A549 (cell line): ENCODE results near the gene COMMD3. TPM values are rescaled to one million over a fixed set of nuclear protein-coding genes. Genes with fewer than 3 reads are reported as not detected.

Experiments
- ATAC-seq, 2 experiments: fragments of 200-7000 bp in 1 of 2; fragments of >200 bp in 1 of 2; cut with Nextera tagmentation in 1 of 2; cut with Tn5 transposase in 1 of 2; 3 replicates each; pipeline versions ENCODE4 v1.8.0 to v1.9.1; 2018 to 2020; ENCODE audit warnings: mild to moderate bottlenecking in 1 of 2, moderate library complexity in 1 of 2
- CTCF ChIA-PET: fragments of 300-600 bp; sonication (Branson Sonifier 250); formaldehyde crosslinking; extraction: SDS; loops from one replicate; lab custom pipeline; 2021; ENCODE audit warnings: antibody characterized with exemption, inconsistent platforms; lab: Yijun Ruan, JAX
- POLR2A ChIA-PET: fragments of 350-600 bp; formaldehyde crosslinking; extraction: SDS; loops from one replicate; lab custom pipeline; 2021; ENCODE audit warnings: antibody characterized with exemption, inconsistent platforms; lab: Yijun Ruan, JAX
- DNase-seq, 2 experiments: peaks; one replicate each; pipeline versions ENCODE4 v3.0.0 to v3.0.0-alpha.2; 2011 to 2016; ENCODE audit warnings: low read depth in 1 of 2, low spot score in 1 of 2
- FAIRE-seq: peaks from 2 replicates; lab custom pipeline; 2011; peaks lifted over from hg19 to GRCh38; lab: Jason Lieb, UNC
- H3K27ac ChIP-seq, 2 experiments: fragments of >200 bp; sonication (Bioruptor Twin); formaldehyde crosslinking; 3 replicates each; pipeline ENCODE4 v1.5.1; 2016 to 2017
- H3K4me1 ChIP-seq: fragments of >200 bp; sonication (Bioruptor Twin); formaldehyde crosslinking; 3 replicates; pipeline ENCODE4 v1.6.1; 2016
- H3K4me2 ChIP-seq: fragments of >200 bp; sonication (Bioruptor Twin); formaldehyde crosslinking; 3 replicates; pipeline ENCODE4 v1.6.1; 2016
- H3K4me3 ChIP-seq: fragments of >200 bp; sonication (Bioruptor Twin); formaldehyde crosslinking; 3 replicates; pipeline ENCODE4 v1.5.1; 2016
- H3K9me3 ChIP-seq: fragments of >200 bp; sonication (Bioruptor Twin); formaldehyde crosslinking; 3 replicates; pipeline ENCODE4 v1.6.1; 2016
- CBX8 ChIP-seq: fragments of 200-600 bp; sonication (generic); IDR thresholded peaks from 2 replicates; pipeline ENCODE4 v1.6.1; 2016
- EHF ChIP-seq: fragments of 250-450 bp; sonication (Bioruptor Pico); IDR thresholded peaks from 2 replicates; pipeline ENCODE4 v1.5.0; 2020; ENCODE audit warnings: mild to moderate bottlenecking
- EP300 ChIP-seq, 2 experiments: fragments of >200 bp; sonication (Bioruptor Twin); formaldehyde crosslinking; IDR thresholded peaks; 2 replicates in 1 of 2; 3 replicates in 1 of 2; pipeline ENCODE4 v1.6.1; 2016 to 2017
- ESRRA ChIP-seq: fragments of 150-350 bp; IDR thresholded peaks from 2 replicates; pipeline ENCODE4 v1.6.1; 2014; ENCODE audit warnings: mild to moderate bottlenecking, low read length, borderline replicate concordance
- FOSL2 ChIP-seq, 2 experiments: fragments of 450-650 bp in 1 of 2; fragments of >200 bp in 1 of 2; sonication (Bioruptor Twin) in 1 of 2; formaldehyde crosslinking; IDR thresholded peaks; 2 replicates each; pipeline versions ENCODE4 v1.5.0 to v1.6.1; 2016 to 2020; ENCODE audit warnings: mild to moderate bottlenecking in 1 of 2, moderate library complexity in 1 of 2
- HEYL ChIP-seq: fragments of 250-450 bp; sonication (Bioruptor Pico); IDR thresholded peaks from 2 replicates; pipeline ENCODE4 v1.8.0; 2021; ENCODE audit warnings: mild to moderate bottlenecking, moderate library complexity
- HMGXB4 ChIP-seq: fragments of 250-450 bp; sonication (Bioruptor Pico); IDR thresholded peaks from 2 replicates; pipeline ENCODE4 v1.5.0; 2021; ENCODE audit warnings: mild to moderate bottlenecking, moderate library complexity, borderline replicate concordance
- HOXA7 ChIP-seq: fragments of 250-450 bp; sonication (Bioruptor Pico); IDR thresholded peaks from 2 replicates; pipeline ENCODE4 v1.5.0; 2020; ENCODE audit warnings: mild to moderate bottlenecking, moderate library complexity
- MAFK ChIP-seq: fragments of 450-650 bp; IDR thresholded peaks from 2 replicates; pipeline ENCODE4 v1.6.1; 2014; ENCODE audit not compliant: partially characterized antibody
- MAX ChIP-seq: IDR thresholded peaks from 2 replicates; pipeline ENCODE4 v1.6.1; 2012
- NPAS2 ChIP-seq: fragments of 250-450 bp; sonication (Bioruptor Pico); IDR thresholded peaks from 2 replicates; pipeline ENCODE4 v1.8.0; 2022; ENCODE audit warnings: mild to moderate bottlenecking, moderate library complexity, borderline replicate concordance
- RCOR1 ChIP-seq: fragments of 150-350 bp; IDR thresholded peaks from 2 replicates; pipeline ENCODE4 v1.6.1; 2014; ENCODE audit warnings: antibody characterized with exemption, low read length, low read depth
- RNF2 ChIP-seq: fragments of 200-600 bp; sonication (generic); IDR thresholded peaks from 2 replicates; pipeline ENCODE4 v1.6.1; 2016; ENCODE audit warnings: low read depth, mild to moderate bottlenecking, antibody characterized with exemption, moderate library complexity, borderline replicate concordance
- TFCP2L1 ChIP-seq: fragments of 250-450 bp; sonication (Bioruptor Pico); IDR thresholded peaks from 2 replicates; pipeline ENCODE4 v1.5.0; 2021; ENCODE audit warnings: mild to moderate bottlenecking
- TP53 ChIP-seq: fragments of 250-450 bp; sonication (Bioruptor Pico); IDR thresholded peaks from 2 replicates; pipeline ENCODE4 v1.5.0; 2021; ENCODE audit warnings: mild to moderate bottlenecking, moderate library complexity
- USF2 ChIP-seq: fragments of 450-650 bp; IDR thresholded peaks from 2 replicates; pipeline ENCODE4 v1.6.1; 2014; ENCODE audit warnings: antibody characterized with exemption
- ZC3H11A ChIP-seq: fragments of 450-650 bp; IDR thresholded peaks from 2 replicates; pipeline ENCODE4 v1.6.1; 2014; ENCODE audit warnings: antibody characterized with exemption, mild to moderate bottlenecking
- ZFP36 ChIP-seq: fragments of 450-650 bp; IDR thresholded peaks from 2 replicates; pipeline ENCODE4 v1.6.1; 2014; ENCODE audit warnings: borderline replicate concordance; ENCODE audit not compliant: partially characterized antibody
- ZNF302 ChIP-seq: fragments of 250-450 bp; sonication (Bioruptor Pico); IDR thresholded peaks from 2 replicates; pipeline ENCODE4 v1.9.0; 2021; ENCODE audit warnings: inconsistent platforms, mild to moderate bottlenecking, moderate library complexity
- WGBS: methylation state at CpG from one replicate; pipeline ENCODE4 v1.1.6; 2017; ENCODE audit errors: missing lambda C conversion rate; 5-methylcytosine and 5-hydroxymethylcytosine counted together
- polyA plus RNA-seq, 4 experiments: library from polyadenylated mRNA; depleted of rRNA in 3 of 4; stranded (reverse); fragments of >200 nt; fragmentation: RNase III in 1 of 4; extraction: RNeasy Plus Mini Kit Qiagen cat#74134 plus additional on column Dnase treatment in 1 of 4; gene quantifications; 2 replicates in 3 of 4; 3 replicates in 1 of 4; pipeline ENCODE4 v1.2.3, GENCODE V29; 2011 to 2017
- TF ChIP-seq, protein P1 (sequence below): fragments of 150-350 bp; IDR thresholded peaks from 2 replicates; pipeline ENCODE4 v1.6.1; 2014; ENCODE audit warnings: low read depth, mild to moderate bottlenecking, low read length
- TF ChIP-seq, protein P2 (sequence below): fragments of >200 bp; sonication (Bioruptor Twin); formaldehyde crosslinking; IDR thresholded peaks from 3 replicates; pipeline ENCODE4 v1.6.1; 2016

The COMMD3 gene
- polyA plus RNA-seq, 2 of the 4 experiments (the other 2 are of a cell fraction): 42.2 to 70.8 TPM

DNA sequence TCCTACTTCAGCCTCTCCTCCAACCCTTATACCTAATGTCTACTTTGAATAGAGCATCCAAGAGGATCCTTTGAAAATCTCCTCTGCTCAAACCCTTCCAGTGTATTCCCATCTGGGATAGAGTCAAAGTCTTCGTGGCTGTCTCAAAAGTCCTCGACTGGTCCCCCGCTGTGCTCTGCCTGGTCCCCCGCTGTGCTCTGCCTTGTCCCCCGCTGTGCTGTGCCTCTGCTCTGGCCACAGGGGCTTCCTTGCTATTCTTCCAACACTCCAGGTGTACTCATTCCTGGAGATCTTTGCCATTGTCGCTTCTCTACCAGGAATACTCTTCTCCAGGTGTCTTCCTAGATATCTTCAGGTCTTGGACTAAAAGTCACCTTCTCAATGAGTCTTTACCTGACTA, 36.1 kb upstream of the COMMD3 start:
- ChIA-PET CTCF (interaction anchor here (1.1 kb wide), 1 partner anchor 16 kb away, joined by 3 read pairs; no protein-coding TSS in a partner anchor), POLR2A (interaction anchor here (0.6 kb wide), 1 partner anchor 479 kb away, joined by 11 read pairs; no protein-coding TSS in a partner anchor)
- ATAC-seq (0 out of 6 replicates have a peak, but pooled peaks of 1 of the 2 experiments have one; percentile 8), DNase-seq (no peak), FAIRE-seq (no peak)
- Histone ChIP-seq H3K4me3 (no peak overlapping the region), H3K4me2 (no peak overlapping the region), H3K4me1 (no peaks in the 10 kb centered on the region), H3K9me3 (no peaks in the 10 kb centered on the region), H3K27ac (no peak overlapping the region)
- TF ChIP-seq RCOR1 (no peak), RNF2 (no peak), ZFP36 (no peak), TFCP2L1 (CRISPR knock-in tag) (no peak), USF2 (no peak), CBX8 (no peak), FOSL2 (IDR thresholded peaks at IDR 0.05) (no peak), FOSL2 (CRISPR knock-in tag; IDR thresholded peaks at IDR 0.05) (no peak)
- TF ChIP-seq, protein P1, sequence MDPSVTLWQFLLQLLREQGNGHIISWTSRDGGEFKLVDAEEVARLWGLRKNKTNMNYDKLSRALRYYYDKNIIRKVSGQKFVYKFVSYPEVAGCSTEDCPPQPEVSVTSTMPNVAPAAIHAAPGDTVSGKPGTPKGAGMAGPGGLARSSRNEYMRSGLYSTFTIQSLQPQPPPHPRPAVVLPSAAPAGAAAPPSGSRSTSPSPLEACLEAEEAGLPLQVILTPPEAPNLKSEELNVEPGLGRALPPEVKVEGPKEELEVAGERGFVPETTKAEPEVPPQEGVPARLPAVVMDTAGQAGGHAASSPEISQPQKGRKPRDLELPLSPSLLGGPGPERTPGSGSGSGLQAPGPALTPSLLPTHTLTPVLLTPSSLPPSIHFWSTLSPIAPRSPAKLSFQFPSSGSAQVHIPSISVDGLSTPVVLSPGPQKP: no peak
- TF ChIP-seq, protein P2, sequence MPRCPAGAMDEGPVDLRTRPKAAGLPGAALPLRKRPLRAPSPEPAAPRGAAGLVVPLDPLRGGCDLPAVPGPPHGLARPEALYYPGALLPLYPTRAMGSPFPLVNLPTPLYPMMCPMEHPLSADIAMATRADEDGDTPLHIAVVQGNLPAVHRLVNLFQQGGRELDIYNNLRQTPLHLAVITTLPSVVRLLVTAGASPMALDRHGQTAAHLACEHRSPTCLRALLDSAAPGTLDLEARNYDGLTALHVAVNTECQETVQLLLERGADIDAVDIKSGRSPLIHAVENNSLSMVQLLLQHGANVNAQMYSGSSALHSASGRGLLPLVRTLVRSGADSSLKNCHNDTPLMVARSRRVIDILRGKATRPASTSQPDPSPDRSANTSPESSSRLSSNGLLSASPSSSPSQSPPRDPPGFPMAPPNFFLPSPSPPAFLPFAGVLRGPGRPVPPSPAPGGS: no peak
- 78% methylated on average over 6 of the region's 6 CpGs for WGBS

DNA sequence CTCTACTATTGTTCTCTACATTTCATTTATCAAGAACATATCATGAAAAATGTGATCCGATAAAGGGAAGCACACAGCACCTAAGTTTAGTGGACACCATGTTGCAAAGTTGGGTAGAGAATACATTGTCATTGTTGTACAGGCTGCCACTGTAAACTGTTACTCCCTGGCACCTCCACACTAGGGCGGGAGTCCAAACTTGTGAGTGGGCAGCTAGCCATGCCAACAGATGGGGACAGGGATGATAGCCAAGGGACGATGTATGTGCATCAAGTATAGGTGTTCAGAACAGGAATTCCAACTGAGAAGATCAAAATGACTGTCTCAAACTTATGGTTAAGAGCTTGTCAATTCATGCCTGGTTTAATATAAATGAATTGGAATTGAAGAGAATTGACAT, 31.1 kb upstream of the COMMD3 start:
- WGBS: 63% methylated on average over 3 of the region's 3 CpGs
- ChIA-PET POLR2A (no interaction called here), CTCF (interaction anchor here (0.8 to 1.3 kb wide), 2 partner anchors 14 to 33 kb away, joined by 3 to 4 read pairs; no protein-coding TSS in a partner anchor)
- Histone ChIP-seq H3K27ac (no peak overlapping the region), H3K4me1 (no peaks in the 10 kb centered on the region), H3K9me3 (no peaks in the 10 kb centered on the region; the same call in 2 of the 3 replicates), H3K4me3 (no peak overlapping the region), H3K4me2 (no peak overlapping the region)
- FAIRE-seq: no peak
- ATAC-seq: no peak
- no peak for TF ChIP-seq EP300 (IDR thresholded peaks at IDR 0.05)
- no peak for TF ChIP-seq MAFK
- no peak for TF ChIP-seq HEYL
- TF ChIP-seq FOSL2 (IDR thresholded peaks at IDR 0.05): no peak
- no peak for TF ChIP-seq FOSL2 (CRISPR knock-in tag; IDR thresholded peaks at IDR 0.05)
- TF ChIP-seq TP53 (CRISPR knock-in tag): no peak
- TF ChIP-seq ZC3H11A: no peak
- TF ChIP-seq ESRRA: no peak
- no peak for TF ChIP-seq HOXA7 (CRISPR knock-in tag)
- no peak for TF ChIP-seq ZFP36
- TF ChIP-seq, protein P1: no peak
- TF ChIP-seq NPAS2: no peak
- no peak for TF ChIP-seq USF2
- no peak for TF ChIP-seq ZNF302
- no peak for TF ChIP-seq MAX
- TF ChIP-seq HMGXB4 (CRISPR knock-in tag): no peak
- no peak for TF ChIP-seq EHF
- DNase-seq: no peak
